Subcutaneous abdominal adipose tissue (tissue), 5 donors: ENCODE data around the gene ELMOD1.
"Not testable (repeated sequence)": the region's sequence is repeated elsewhere in the genome, so short reads cannot be mapped to it uniquely, and the experiment has no call there.

Source experiments
- H3K27ac ChIP-seq: one replicate; pipeline ENCODE4 v1.7.0; 2013; ENCODE audit warnings: low read depth, mild to moderate bottlenecking, inconsistent platforms, low read length, moderate library complexity
- H3K27me3 ChIP-seq, 5 donors: one replicate each; pipeline ENCODE4 v1.7.0; 2013; ENCODE audit warnings: low read length in 5 of 5, inconsistent platforms in 1 of 5; ENCODE audit not compliant: control insufficient read depth in 5 of 5, insufficient read depth in 4 of 5
- H3K36me3 ChIP-seq, 5 donors: one replicate each; pipeline ENCODE4 v1.7.0; 2013; ENCODE audit warnings: low read length in 5 of 5; ENCODE audit not compliant: control insufficient read depth in 5 of 5, insufficient read depth in 5 of 5
- H3K4me1 ChIP-seq, 5 donors: one replicate each; pipeline ENCODE4 v1.7.0; 2013; ENCODE audit warnings: low read length in 5 of 5, mild to moderate bottlenecking in 3 of 5, moderate library complexity in 1 of 5; ENCODE audit not compliant: control insufficient read depth in 5 of 5, insufficient read depth in 5 of 5
- H3K4me3 ChIP-seq, 5 donors: one replicate each; pipeline ENCODE4 v1.7.0; 2013; ENCODE audit warnings: low read length in 5 of 5, low read depth in 1 of 5
- H3K9ac ChIP-seq, 5 donors: one replicate each; pipeline ENCODE4 v1.7.0; 2013; ENCODE audit warnings: low read length in 5 of 5, mild to moderate bottlenecking in 4 of 5, moderate library complexity in 3 of 5
- H3K9me3 ChIP-seq, 5 donors: one replicate each; pipeline ENCODE4 v1.7.0; 2013; ENCODE audit warnings: low read length in 5 of 5; ENCODE audit not compliant: control insufficient read depth in 5 of 5
- donor health status: healthy.
- donor health status: healthy.
- donor health status: healthy.
- donor health status: healthy.
- donor health status: healthy.

Gene ELMOD1

DNA sequence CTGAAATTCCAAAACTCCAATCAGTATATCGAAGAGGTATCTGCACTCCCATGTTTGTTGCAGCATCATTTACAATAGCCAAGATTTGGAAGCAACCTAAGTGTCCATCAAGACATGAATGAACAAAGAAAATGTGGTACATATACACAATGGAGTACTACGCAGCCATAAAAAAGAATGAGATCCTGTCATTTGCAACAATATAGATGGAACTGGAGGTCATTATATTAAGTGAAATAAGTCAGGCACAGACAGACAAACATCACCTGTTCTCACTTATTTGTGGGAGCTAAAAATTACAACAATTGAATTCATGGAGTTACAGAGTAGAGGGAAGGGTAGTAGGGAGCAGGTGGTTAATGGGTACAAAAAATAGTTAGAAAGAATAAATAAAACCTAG is 11.8 kb upstream of the ELMOD1 start:
- not testable (repeated sequence) for H3K27me3 ChIP-seq, H3K4me1 ChIP-seq, H3K4me3 ChIP-seq, H3K9ac ChIP-seq, H3K27ac ChIP-seq, H3K9me3 ChIP-seq, H3K36me3 ChIP-seq

DNA sequence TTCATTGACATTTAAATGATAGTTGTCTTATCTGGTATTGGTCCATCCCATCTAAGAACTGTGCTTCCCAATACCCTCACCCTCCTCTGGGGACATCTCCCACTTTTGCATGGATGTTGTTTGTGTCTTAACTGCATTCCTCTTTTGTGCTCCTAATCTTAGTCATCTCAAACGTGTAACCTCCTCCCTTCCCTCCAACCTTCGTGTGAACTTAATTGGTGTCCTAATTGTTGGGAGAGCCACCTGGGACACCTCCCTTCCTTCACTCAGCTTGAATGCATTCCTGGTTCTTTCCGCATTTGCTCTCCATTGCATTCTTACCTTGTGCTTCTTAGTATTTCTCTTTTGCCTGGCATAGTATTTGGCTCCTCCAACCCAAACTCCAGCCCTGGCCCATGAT is 9.8 kb upstream of the ELMOD1 start:
- no peaks in the 10 kb centered on the region for H3K4me1 ChIP-seq
- H3K9ac ChIP-seq: no peak overlapping the region
- H3K9me3 ChIP-seq: no peaks in the 10 kb centered on the region
- H3K36me3 ChIP-seq: no peaks in the 10 kb centered on the region
- H3K27ac ChIP-seq: no peak overlapping the region
- H3K4me3 ChIP-seq: no peak overlapping the region
- H3K27me3 ChIP-seq: no peaks in the 10 kb centered on the region

DNA sequence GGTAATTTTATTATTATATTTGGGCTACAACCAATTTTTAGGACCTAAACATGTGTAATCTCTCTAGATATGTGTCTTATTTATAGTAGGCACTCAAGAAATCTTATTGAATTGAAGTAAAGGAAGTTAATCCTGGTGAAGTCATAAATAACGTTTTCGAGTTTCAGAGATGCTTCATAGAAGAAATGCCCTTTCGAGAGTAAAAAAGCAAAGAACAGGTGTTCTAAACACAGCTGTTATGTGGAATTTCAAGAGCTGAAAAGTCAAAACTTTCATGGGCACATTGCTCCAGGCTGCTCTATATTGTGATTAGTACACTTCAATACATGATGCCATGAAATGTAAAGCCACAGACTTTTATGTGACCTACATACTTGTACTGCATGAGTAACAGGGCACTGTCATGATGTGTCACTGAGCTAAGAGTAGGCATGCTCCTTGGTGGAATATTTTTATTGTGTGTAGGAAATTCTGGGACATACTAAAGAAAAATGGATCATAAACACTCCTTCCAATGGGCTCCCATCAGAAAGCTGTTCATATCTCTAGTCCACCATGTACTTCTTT is 7.2 kb upstream of the ELMOD1 start:
- H3K27ac ChIP-seq: no peak overlapping the region
- no peaks in the 10 kb centered on the region for H3K36me3 ChIP-seq
- peaks cover 0 to 9% (median 7%) of the 10 kb centered on the region in 5 donors for H3K27me3 ChIP-seq
- no peaks in the 10 kb centered on the region for H3K4me1 ChIP-seq
- H3K9me3 ChIP-seq: no peaks in the 10 kb centered on the region
- H3K4me3 ChIP-seq: no peak overlapping the region
- no peak overlapping the region for H3K9ac ChIP-seq

DNA sequence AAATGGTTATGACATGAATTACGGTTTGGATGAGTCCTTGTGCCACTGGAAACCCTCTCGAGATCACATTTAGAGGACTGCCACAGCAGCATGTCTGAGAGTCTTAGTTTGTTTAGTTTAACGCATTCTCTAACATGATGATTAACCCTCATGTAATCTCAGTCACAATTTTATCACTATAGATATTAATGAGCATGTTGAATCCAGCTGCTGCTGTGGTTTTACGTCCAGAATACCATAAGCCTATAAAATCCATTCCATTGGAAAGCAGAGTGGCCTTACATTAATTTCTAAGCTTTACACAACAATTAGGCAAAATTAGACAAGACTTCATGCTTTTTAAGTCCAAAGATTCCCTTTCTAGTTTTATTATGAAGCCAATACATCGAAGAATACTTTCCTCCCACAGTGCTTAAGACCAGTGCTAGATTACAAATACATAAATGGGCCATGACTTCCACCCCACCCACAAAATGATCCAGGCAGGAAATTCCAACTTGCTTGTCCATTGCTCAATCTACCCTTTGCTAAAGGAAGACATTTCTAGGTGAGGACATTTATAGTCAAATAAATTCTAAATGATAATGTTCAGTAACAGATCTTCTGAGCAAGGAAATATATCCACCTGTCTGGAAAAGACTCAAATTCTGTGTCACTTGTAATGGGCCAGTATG is 3.5 kb upstream of the ELMOD1 start:
- Histone ChIP-seq H3K27ac (no peak overlapping the region), H3K4me3 (no peak overlapping the region), H3K36me3 (no peaks in the 10 kb centered on the region), H3K9ac (no peak overlapping the region), H3K4me1 (peaks cover 0 to 20% (median 18%) of the 10 kb centered on the region in 5 donors), H3K9me3 (no peaks in the 10 kb centered on the region), H3K27me3 (peaks cover 12 to 34% (median 30%) of the 10 kb centered on the region in 5 donors)

DNA sequence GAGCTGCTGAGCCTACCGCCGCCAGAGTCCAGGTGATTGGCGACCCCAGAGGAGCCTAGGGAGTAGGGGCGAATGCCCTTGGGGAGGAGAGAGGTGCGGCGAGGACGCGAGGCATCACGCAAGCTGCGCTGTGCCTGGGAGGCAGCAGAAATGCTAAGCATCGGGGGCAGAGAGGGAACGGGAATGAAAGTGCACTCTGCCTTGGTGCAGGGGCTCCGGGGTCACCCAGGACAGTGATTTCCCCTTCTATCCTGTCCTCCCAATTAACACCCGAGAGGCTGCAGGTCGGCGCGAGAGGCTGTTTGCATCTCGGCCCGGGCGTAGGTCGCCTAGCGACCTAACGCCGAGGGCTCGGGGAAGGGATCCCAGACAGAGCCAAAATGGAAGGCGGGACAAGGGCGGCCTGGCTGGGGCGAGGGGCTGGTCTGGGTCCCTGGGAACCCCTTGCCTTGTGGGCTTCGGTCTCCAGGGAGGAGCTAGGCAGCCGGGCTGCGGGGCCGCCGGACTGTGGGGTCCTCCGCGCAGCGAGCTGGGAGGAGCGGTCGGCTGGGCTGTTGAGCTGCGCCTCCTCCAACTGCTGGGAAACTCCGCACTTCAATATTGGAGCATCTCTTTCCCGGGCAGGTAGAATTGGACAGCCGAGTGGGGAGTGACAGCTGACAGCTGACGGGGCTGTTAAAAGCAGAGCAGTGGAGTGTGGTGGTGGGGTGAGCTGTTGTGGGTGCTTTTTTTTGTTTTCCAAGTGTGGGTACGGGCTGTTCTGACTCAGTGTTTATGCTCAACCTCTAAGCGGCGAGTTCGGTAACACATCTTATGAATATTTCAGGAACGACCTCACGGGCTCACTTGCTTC is 657 bp downstream of the ELMOD1 start:
- H3K9ac ChIP-seq: peak overlapping the region in 2 of 5 donors; percentile 29 to 46
- no peaks in the 10 kb centered on the region for H3K36me3 ChIP-seq
- H3K9me3 ChIP-seq: no peaks in the 10 kb centered on the region
- H3K4me1 ChIP-seq: peaks cover 0 to 20% (median 18%) of the 10 kb centered on the region in 5 donors
- peaks cover 28 to 51% (median 42%) of the 10 kb centered on the region in 5 donors for H3K27me3 ChIP-seq
- peak overlapping the region; percentile 63 to 89 (median 84) for H3K4me3 ChIP-seq
- H3K27ac ChIP-seq: no peak overlapping the region

DNA sequence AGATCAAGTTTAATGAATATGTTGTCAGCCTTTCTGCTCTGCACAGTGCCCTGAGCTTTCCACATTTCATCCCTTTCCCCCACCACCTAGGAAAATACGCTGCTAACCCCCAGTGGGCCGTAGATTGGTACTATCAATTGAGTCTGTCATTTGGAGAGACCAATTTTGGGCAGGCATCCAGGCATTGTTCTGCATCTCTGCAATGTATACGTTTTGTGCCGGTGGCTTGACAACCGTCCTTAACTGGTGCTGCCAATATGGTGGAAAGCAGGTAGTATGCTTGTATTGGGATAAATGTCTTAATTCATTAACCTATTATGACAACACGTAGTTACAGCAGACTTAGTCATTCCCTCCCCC is 1.3 kb downstream of the ELMOD1 start:
- Histone ChIP-seq H3K27ac (no peak overlapping the region), H3K27me3 (peaks cover 28 to 51% (median 42%) of the 10 kb centered on the region in 5 donors)

DNA sequence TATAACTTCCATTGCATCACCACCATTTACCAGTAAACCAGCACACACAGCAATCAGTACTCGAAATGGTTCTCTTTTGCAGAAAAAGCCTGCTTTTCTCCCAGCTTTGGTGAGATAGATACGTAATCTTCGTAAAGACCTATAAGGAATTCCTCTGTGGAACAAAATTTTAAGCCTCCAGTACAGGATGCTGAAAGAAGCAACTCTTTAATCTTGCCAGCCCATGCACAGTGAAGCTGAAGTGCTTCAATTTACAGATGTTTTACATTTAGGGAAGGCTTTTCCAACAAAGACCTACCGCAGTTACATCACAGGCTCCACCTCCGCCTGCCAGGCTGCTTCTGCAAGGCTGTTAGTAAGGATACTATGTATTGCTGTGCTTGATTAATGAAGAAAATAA is 1.9 kb downstream of the ELMOD1 start:
- H3K9ac ChIP-seq: no peak overlapping the region
- H3K9me3 ChIP-seq: no peaks in the 10 kb centered on the region
- H3K4me3 ChIP-seq: no peak overlapping the region
- peaks cover 0 to 20% (median 18%) of the 10 kb centered on the region in 5 donors for H3K4me1 ChIP-seq
- H3K36me3 ChIP-seq: no peaks in the 10 kb centered on the region
- no peak overlapping the region for H3K27ac ChIP-seq
- peaks cover 28 to 49% (median 42%) of the 10 kb centered on the region in 5 donors for H3K27me3 ChIP-seq

More for the DNA sequence above, 1.3 kb downstream of the ELMOD1 start:
- Histone ChIP-seq H3K4me1 (peaks cover 0 to 20% (median 18%) of the 10 kb centered on the region in 5 donors), H3K9ac (no peak overlapping the region), H3K9me3 (no peaks in the 10 kb centered on the region), H3K36me3 (no peaks in the 10 kb centered on the region), H3K4me3 (peak overlapping the region in 1 of 5 donors; percentile 53)

DNA sequence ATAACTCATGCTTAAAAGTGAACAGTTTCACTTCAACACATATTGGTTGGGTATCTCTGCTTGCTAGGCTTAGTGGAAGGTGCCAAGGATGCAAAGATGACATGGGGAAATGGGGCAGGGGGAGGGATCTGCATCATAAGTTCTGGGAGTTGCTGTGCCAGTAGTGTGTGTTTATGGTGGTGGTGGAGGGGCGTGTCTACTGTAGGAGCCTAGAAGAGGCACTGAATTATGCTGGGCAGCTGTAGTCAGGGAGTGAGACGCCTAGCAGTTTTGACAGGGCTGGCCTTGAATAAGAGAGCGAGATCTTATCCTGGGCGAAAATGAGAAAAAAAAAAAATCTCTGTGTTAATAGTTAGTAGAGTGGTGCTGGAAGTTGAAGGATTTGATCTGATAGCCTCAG is 3.0 kb downstream of the ELMOD1 start:
- Histone ChIP-seq H3K4me1 (peaks cover 0 to 24% (median 19%) of the 10 kb centered on the region in 5 donors), H3K9me3 (no peaks in the 10 kb centered on the region), H3K27ac (no peak overlapping the region), H3K4me3 (no peak overlapping the region), H3K27me3 (peaks cover 28 to 45% (median 35%) of the 10 kb centered on the region in 5 donors), H3K9ac (no peak overlapping the region), H3K36me3 (no peaks in the 10 kb centered on the region)

DNA sequence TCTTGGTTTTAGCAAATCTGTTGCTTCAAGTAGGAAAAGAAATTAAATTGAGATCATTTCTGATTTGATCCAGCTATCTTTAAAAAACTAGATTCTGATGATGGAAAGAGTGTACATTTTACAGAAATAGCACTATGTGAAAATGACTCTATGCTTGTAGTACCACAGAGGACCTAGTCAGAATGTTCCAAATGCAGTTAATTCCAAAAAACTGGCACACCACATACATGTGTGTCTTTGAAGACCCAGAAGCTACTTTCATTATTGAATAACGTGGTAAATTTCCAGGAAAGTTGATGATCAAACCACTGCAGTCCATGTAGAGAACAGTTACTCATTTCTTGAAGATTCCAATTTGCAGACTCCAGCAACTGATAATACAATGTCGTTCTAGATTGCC is 3.8 kb downstream of the ELMOD1 start:
- no peak overlapping the region for H3K4me3 ChIP-seq
- H3K9me3 ChIP-seq: no peaks in the 10 kb centered on the region
- peaks cover 0 to 24% (median 19%) of the 10 kb centered on the region in 5 donors for H3K4me1 ChIP-seq
- H3K27ac ChIP-seq: no peak overlapping the region
- H3K36me3 ChIP-seq: no peaks in the 10 kb centered on the region
- peaks cover 28 to 45% (median 34%) of the 10 kb centered on the region in 5 donors for H3K27me3 ChIP-seq
- H3K9ac ChIP-seq: no peak overlapping the region
